Neural progenitor cell (in vitro differentiated cells): ENCODE results near the gene FAM118A. TPM values are rescaled to one million over a fixed set of nuclear protein-coding genes. Genes with fewer than 3 reads are reported as not detected.

ENCODE experiments used
- DNase-seq: peaks from one replicate; pipeline ENCODE4 v3.0.0-alpha.2; 2016; ENCODE audit warnings: low spot score
- H2AFZ ChIP-seq: fragments of 200-600 bp; sonication (generic); replicated peaks from 2 replicates; pipeline ENCODE4 v1.6.1; 2016; ENCODE audit warnings: antibody characterized with exemption
- H3F3A ChIP-seq: fragments of 200-600 bp; sonication (generic); 2 replicates; pipeline ENCODE4 v1.6.1; 2016; ENCODE audit warnings: antibody characterized with exemption, low read depth
- H3K27ac ChIP-seq: fragments of 200-600 bp; sonication (generic); 2 replicates; pipeline ENCODE4 v1.5.1; 2016; ENCODE audit warnings: mild to moderate bottlenecking
- H3K27me3 ChIP-seq: fragments of 200-600 bp; sonication (generic); 2 replicates; pipeline ENCODE4 v1.6.1; 2016; ENCODE audit warnings: mild to moderate bottlenecking, moderate library complexity
- H3K36me3 ChIP-seq: fragments of 200-600 bp; sonication (generic); 2 replicates; pipeline ENCODE4 v1.5.1; 2016
- H3K4me1 ChIP-seq: fragments of 200-600 bp; sonication (generic); 2 replicates; pipeline ENCODE4 v1.6.1; 2016; ENCODE audit warnings: mixed run types
- H3K4me2 ChIP-seq: fragments of 200-600 bp; sonication (generic); 2 replicates; pipeline ENCODE4 v1.6.1; 2016
- H3K4me3 ChIP-seq: fragments of 200-600 bp; sonication (generic); 2 replicates; pipeline ENCODE4 v1.5.1; 2016
- H3K79me2 ChIP-seq: fragments of 200-600 bp; sonication (generic); 2 replicates; pipeline ENCODE4 v1.6.1; 2016; ENCODE audit warnings: low read depth
- H3K9ac ChIP-seq: fragments of 200-600 bp; sonication (generic); 2 replicates; pipeline ENCODE4 v1.6.1; 2016
- H3K9me3 ChIP-seq: fragments of 200-600 bp; sonication (generic); 2 replicates; pipeline ENCODE4 v1.5.1; 2016; ENCODE audit warnings: low read depth
- H4K20me1 ChIP-seq: fragments of 200-600 bp; sonication (generic); 2 replicates; pipeline ENCODE4 v1.6.1; 2016; ENCODE audit warnings: low read depth
- H3K27ac Mint-ChIP-seq: 3 replicates; pipeline ENCODE4 v1.8.0; 2021; ENCODE audit warnings: mixed read lengths
- H3K27me3 Mint-ChIP-seq: 2 replicates; pipeline ENCODE4 v1.8.0; 2022; ENCODE audit warnings: low read depth, mild to moderate bottlenecking, inconsistent platforms, moderate library complexity, mixed read lengths; ENCODE audit not compliant: insufficient read depth
- H3K36me3 Mint-ChIP-seq: 3 replicates; pipeline ENCODE4 v1.8.0; 2021; ENCODE audit warnings: mixed read lengths
- H3K4me1 Mint-ChIP-seq: 3 replicates; pipeline ENCODE4 v1.8.0; 2021; ENCODE audit warnings: mixed read lengths
- H3K4me3 Mint-ChIP-seq: 3 replicates; pipeline ENCODE4 v1.8.0; 2021; ENCODE audit warnings: mild to moderate bottlenecking, moderate library complexity, mixed read lengths
- H3K9me3 Mint-ChIP-seq: 3 replicates; pipeline ENCODE4 v1.8.0; 2020; ENCODE audit warnings: mixed read lengths
- EZH2 ChIP-seq: fragments of 200-600 bp; sonication (generic); IDR thresholded peaks from 2 replicates; pipeline ENCODE4 v1.6.1; 2017; ENCODE audit warnings: antibody characterized with exemption, mild to moderate bottlenecking, moderate library complexity
- EZH2phosphoT487 ChIP-seq: fragments of 200-600 bp; sonication (generic); IDR thresholded peaks from 2 replicates; pipeline ENCODE4 v1.6.1; 2017; ENCODE audit warnings: antibody characterized with exemption
- total RNA-seq: library from RNA; depleted of rRNA; stranded (reverse); fragments of >200 nt; gene quantifications from 2 replicates; pipeline ENCODE4 v1.2.3, GENCODE V29; 2015; ENCODE audit warnings: low replicate concordance
- TF ChIP-seq, protein P1 (sequence below): fragments of 200-600 bp; sonication (generic); IDR thresholded peaks from 2 replicates; pipeline ENCODE4 v1.5.1; 2017; ENCODE audit warnings: antibody characterized with exemption, mild to moderate bottlenecking

The FAM118A gene
- total RNA-seq, 1 donor from 2014 or later = 75.1 TPM

- no peak overlapping the region for H3K27ac Mint-ChIP-seq
- Histone ChIP-seq H3K9me3 (no peaks in the 10 kb centered on the region), H3K27me3 (no peaks in the 10 kb centered on the region), H3F3A (no peaks in the 10 kb centered on the region), H3K4me3 (no peak overlapping the region), H2AFZ (no peak overlapping the region), H3K27ac (no peak overlapping the region), H3K79me2 (no peaks in the 10 kb centered on the region), H3K4me2 (no peak overlapping the region), H4K20me1 (no peaks in the 10 kb centered on the region), H3K4me1 (no peaks in the 10 kb centered on the region), H3K9ac (no peak overlapping the region), H3K36me3 (no peaks in the 10 kb centered on the region)
- TF ChIP-seq EZH2 (no peak), EZH2phosphoT487 (no peak)
- TF ChIP-seq, protein P1, sequence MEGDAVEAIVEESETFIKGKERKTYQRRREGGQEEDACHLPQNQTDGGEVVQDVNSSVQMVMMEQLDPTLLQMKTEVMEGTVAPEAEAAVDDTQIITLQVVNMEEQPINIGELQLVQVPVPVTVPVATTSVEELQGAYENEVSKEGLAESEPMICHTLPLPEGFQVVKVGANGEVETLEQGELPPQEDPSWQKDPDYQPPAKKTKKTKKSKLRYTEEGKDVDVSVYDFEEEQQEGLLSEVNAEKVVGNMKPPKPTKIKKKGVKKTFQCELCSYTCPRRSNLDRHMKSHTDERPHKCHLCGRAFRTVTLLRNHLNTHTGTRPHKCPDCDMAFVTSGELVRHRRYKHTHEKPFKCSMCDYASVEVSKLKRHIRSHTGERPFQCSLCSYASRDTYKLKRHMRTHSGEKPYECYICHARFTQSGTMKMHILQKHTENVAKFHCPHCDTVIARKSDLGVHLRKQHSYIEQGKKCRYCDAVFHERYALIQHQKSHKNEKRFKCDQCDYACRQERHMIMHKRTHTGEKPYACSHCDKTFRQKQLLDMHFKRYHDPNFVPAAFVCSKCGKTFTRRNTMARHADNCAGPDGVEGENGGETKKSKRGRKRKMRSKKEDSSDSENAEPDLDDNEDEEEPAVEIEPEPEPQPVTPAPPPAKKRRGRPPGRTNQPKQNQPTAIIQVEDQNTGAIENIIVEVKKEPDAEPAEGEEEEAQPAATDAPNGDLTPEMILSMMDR = no peak
- DNase-seq = no peak
- peaks cover 4% of the 10 kb centered on the region for H3K4me1 Mint-ChIP-seq
- H3K36me3 Mint-ChIP-seq = peaks cover 20% of the 10 kb centered on the region
- no peaks in the 10 kb centered on the region for H3K9me3 Mint-ChIP-seq
- no peaks in the 10 kb centered on the region for H3K27me3 Mint-ChIP-seq
- H3K4me3 Mint-ChIP-seq = no peak overlapping the region
These were observed 33.4 kb downstream of the FAM118A start for GRCh38 chr22:45343143-45343542.

- Histone ChIP-seq H3K36me3 (no peaks in the 10 kb centered on the region), H3K4me1 (no peaks in the 10 kb centered on the region), H3K9me3 (no peaks in the 10 kb centered on the region), H3F3A (no peaks in the 10 kb centered on the region), H3K27ac (no peak overlapping the region), H4K20me1 (no peaks in the 10 kb centered on the region), H3K79me2 (no peaks in the 10 kb centered on the region), H2AFZ (no peak overlapping the region), H3K9ac (no peak overlapping the region), H3K4me3 (no peak overlapping the region), H3K27me3 (no peaks in the 10 kb centered on the region), H3K4me2 (no peak overlapping the region)
- no peak for TF ChIP-seq EZH2phosphoT487
- TF ChIP-seq, protein P1 = peak; percentile 32
- TF ChIP-seq EZH2 = no peak
- DNase-seq = peak; percentile 48
- Mint-ChIP-seq H3K9me3 (no peaks in the 10 kb centered on the region), H3K36me3 (peaks cover 21% of the 10 kb centered on the region), H3K27ac (no peak overlapping the region), H3K4me3 (no peak overlapping the region), H3K27me3 (no peaks in the 10 kb centered on the region), H3K4me1 (peaks cover 4% of the 10 kb centered on the region)
These were observed 34.6 kb downstream of the FAM118A start for GRCh38 chr22:45344334-45344733.

GRCh38 chr22:45349916-45350315 is 40.2 kb downstream of the FAM118A start:
- Mint-ChIP-seq H3K36me3 (peaks cover 10% of the 10 kb centered on the region), H3K27me3 (no peaks in the 10 kb centered on the region), H3K27ac (no peak overlapping the region), H3K4me3 (no peak overlapping the region), H3K9me3 (no peaks in the 10 kb centered on the region), H3K4me1 (no peaks in the 10 kb centered on the region)
- Histone ChIP-seq H3K4me2 (no peak overlapping the region), H3K9me3 (no peaks in the 10 kb centered on the region), H3K79me2 (no peaks in the 10 kb centered on the region), H3K9ac (no peak overlapping the region), H4K20me1 (no peaks in the 10 kb centered on the region), H2AFZ (no peak overlapping the region), H3K4me1 (no peaks in the 10 kb centered on the region), H3K4me3 (no peak overlapping the region), H3F3A (no peaks in the 10 kb centered on the region), H3K27me3 (no peaks in the 10 kb centered on the region), H3K27ac (no peak overlapping the region), H3K36me3 (no peaks in the 10 kb centered on the region)
- no peak for DNase-seq
- TF ChIP-seq EZH2phosphoT487 (no peak), EZH2 (no peak)
- TF ChIP-seq, protein P1 = no peak
